Measurements from ENCODE around the gene GASK1B. TPM values are rescaled to one million over a fixed set of nuclear protein-coding genes. Genes with fewer than 3 reads are reported as not detected.

GASK1B gene
- total and polyA plus RNA-seq, 2 donors (not counting 1 experiment from before 2014, with no cell fraction given): 23.6 to 51.6 TPM

DNA sequence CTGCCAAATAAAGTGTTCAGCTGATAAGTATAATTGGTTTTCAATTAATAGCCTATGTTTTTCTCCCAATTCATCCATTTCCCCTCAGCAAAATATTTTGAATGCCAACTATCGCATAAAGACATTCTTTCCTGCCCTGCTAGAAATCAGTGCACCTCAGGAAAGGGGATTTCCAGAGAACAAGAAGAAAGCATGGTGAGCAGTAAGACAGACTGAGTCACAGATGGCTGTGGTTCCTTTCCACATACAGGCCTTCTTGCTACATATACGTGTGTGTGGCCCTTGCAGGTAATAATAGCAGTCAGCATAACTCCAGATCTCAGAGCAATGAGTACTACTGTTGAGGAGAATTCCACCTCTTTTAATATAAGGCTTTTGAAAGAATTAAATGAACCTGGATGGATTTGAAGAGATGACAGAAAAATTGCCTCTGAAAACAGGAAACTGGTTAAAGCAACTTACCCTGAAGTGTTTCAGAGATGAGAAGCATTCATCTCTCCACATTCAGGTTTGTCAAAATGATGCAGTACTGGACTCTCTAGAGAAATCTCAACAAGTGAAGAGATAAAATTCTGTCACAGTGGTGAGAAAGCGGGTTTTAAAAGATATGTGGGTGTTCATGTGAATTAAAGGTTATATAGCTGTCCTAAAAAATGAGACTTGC, 13.6 kb downstream of the GASK1B start:
- H3K27me3 ChIP-seq (ENCODE audit: control insufficient read depth, insufficient read depth, low read length): no peaks in the 10 kb centered on the region
- no peaks in the 10 kb centered on the region for H3K36me3 ChIP-seq (ENCODE audit: control insufficient read depth, insufficient read depth, low read length)
- TF ChIP-seq EZH2 (IDR thresholded peaks at IDR 0.05; ENCODE audit: low read length, missing control alignments): no peak
- no peak for TF ChIP-seq CTCF (conservative IDR thresholded peaks at IDR 0.05 in 1 of 2, IDR thresholded peaks at IDR 0.05 in 1 of 2; ENCODE audit: low read depth in 1 of 2, low read length in 2 of 2)
- no peak overlapping the region for H3K4me3 ChIP-seq (replicated peaks in 1 of 4; ENCODE audit: control extremely low read depth in 1 of 4, insufficient read depth in 1 of 4, low read depth in 3 of 4, low read length in 4 of 4)
- H3K79me2 ChIP-seq (ENCODE audit: control insufficient read depth, insufficient read depth, low read length): no peaks in the 10 kb centered on the region
- H4K20me1 ChIP-seq (ENCODE audit: control insufficient read depth, extremely low read depth, insufficient read depth, low read length): no peaks in the 10 kb centered on the region
- H3K27ac ChIP-seq (ENCODE audit: insufficient read depth, low read length): no peak overlapping the region
- no peak overlapping the region for H3K4me2 ChIP-seq (ENCODE audit: extremely low read depth, insufficient read depth, low read length)
- no peak overlapping the region for H3K9ac ChIP-seq (ENCODE audit: insufficient read depth, low read length)
- DNase-seq (ENCODE audit: low read depth in 2 of 2): peak; percentile 12 to 96
- no peak overlapping the region for H2AFZ ChIP-seq (ENCODE audit: low read length)
- H3K9me3 ChIP-seq (ENCODE audit: control insufficient read depth, insufficient read depth, low read depth, low read length): no peaks in the 10 kb centered on the region
- peaks cover 4% of the 10 kb centered on the region for H3K4me1 ChIP-seq (ENCODE audit: control insufficient read depth, extremely low read depth, insufficient read depth, low read length)

DNA sequence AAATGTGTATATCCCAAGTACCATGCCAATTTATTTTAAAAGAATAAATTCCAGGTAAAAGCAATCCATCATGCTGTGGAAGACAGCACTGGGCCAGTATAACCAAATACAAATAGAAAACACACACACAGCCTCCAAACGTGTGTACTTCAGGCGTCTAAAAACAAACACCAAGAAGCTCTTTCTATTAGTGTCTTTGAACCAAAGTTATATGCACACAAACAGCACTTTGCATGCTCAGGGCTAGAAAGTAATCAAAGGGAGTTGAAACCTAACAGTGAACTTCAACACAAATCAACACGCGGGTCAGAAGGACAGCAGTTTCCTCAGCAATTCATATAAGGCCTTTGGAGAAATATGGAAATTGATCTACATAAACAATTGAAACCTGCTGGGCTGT, 15.4 kb downstream of the GASK1B start:
- Histone ChIP-seq H3K9me3 (ENCODE audit: control insufficient read depth, insufficient read depth, low read depth, low read length) (no peaks in the 10 kb centered on the region), H3K9ac (ENCODE audit: insufficient read depth, low read length) (no peak overlapping the region), H4K20me1 (ENCODE audit: control insufficient read depth, extremely low read depth, insufficient read depth, low read length) (no peaks in the 10 kb centered on the region), H3K4me1 (ENCODE audit: control insufficient read depth, extremely low read depth, insufficient read depth, low read length) (peaks cover 4% of the 10 kb centered on the region), H3K27me3 (ENCODE audit: control insufficient read depth, insufficient read depth, low read length) (no peaks in the 10 kb centered on the region), H3K4me3 (replicated peaks in 1 of 4; ENCODE audit: control extremely low read depth in 1 of 4, insufficient read depth in 1 of 4, low read depth in 3 of 4, low read length in 4 of 4) (no peak overlapping the region), H3K79me2 (ENCODE audit: control insufficient read depth, insufficient read depth, low read length) (no peaks in the 10 kb centered on the region), H3K4me2 (ENCODE audit: extremely low read depth, insufficient read depth, low read length) (no peak overlapping the region), H2AFZ (ENCODE audit: low read length) (no peak overlapping the region), H3K27ac (ENCODE audit: insufficient read depth, low read length) (no peak overlapping the region), H3K36me3 (ENCODE audit: control insufficient read depth, insufficient read depth, low read length) (no peaks in the 10 kb centered on the region)
- DNase-seq (ENCODE audit: low read depth in 2 of 2): no peak
- TF ChIP-seq EZH2 (IDR thresholded peaks at IDR 0.05; ENCODE audit: low read length, missing control alignments) (no peak), CTCF (conservative IDR thresholded peaks at IDR 0.05 in 1 of 2, IDR thresholded peaks at IDR 0.05 in 1 of 2; ENCODE audit: low read depth in 1 of 2, low read length in 2 of 2) (no peak)

GRCh38 chr4:158155656-158156356, 17.0 kb downstream of the GASK1B start:
- Histone ChIP-seq H3K79me2 (ENCODE audit: control insufficient read depth, insufficient read depth, low read length) (no peaks in the 10 kb centered on the region), H3K4me2 (ENCODE audit: extremely low read depth, insufficient read depth, low read length) (no peak overlapping the region)

More at GRCh38 chr4:158155656-158156356, 17.0 kb downstream of the GASK1B start:
- Histone ChIP-seq H3K4me1 (ENCODE audit: control insufficient read depth, extremely low read depth, insufficient read depth, low read length) (no peaks in the 10 kb centered on the region), H3K36me3 (ENCODE audit: control insufficient read depth, insufficient read depth, low read length) (no peaks in the 10 kb centered on the region), H3K9me3 (ENCODE audit: control insufficient read depth, insufficient read depth, low read depth, low read length) (no peaks in the 10 kb centered on the region), H4K20me1 (ENCODE audit: control insufficient read depth, extremely low read depth, insufficient read depth, low read length) (no peaks in the 10 kb centered on the region), H3K27me3 (ENCODE audit: control insufficient read depth, insufficient read depth, low read length) (no peaks in the 10 kb centered on the region), H3K27ac (ENCODE audit: insufficient read depth, low read length) (no peak overlapping the region), H3K9ac (ENCODE audit: insufficient read depth, low read length) (no peak overlapping the region), H2AFZ (ENCODE audit: low read length) (no peak overlapping the region), H3K4me3 (replicated peaks in 1 of 4; ENCODE audit: control extremely low read depth in 1 of 4, insufficient read depth in 1 of 4, low read depth in 3 of 4, low read length in 4 of 4) (no peak overlapping the region)
- peak in 1 of 2 donors; percentile 81 for DNase-seq (ENCODE audit: low read depth in 2 of 2)
- no peak for TF ChIP-seq EZH2 (IDR thresholded peaks at IDR 0.05; ENCODE audit: low read length, missing control alignments)
- no peak for TF ChIP-seq CTCF (conservative IDR thresholded peaks at IDR 0.05 in 1 of 2, IDR thresholded peaks at IDR 0.05 in 1 of 2; ENCODE audit: low read depth in 1 of 2, low read length in 2 of 2)
